Measurements from ENCODE around the gene PDHB. TPM values are rescaled to one million over a fixed set of nuclear protein-coding genes. Genes with fewer than 3 reads are reported as not detected.

Gene PDHB
- total RNA-seq, 2 experiments from 2014 or later, result 60.8 to 86.6 TPM

DNA sequence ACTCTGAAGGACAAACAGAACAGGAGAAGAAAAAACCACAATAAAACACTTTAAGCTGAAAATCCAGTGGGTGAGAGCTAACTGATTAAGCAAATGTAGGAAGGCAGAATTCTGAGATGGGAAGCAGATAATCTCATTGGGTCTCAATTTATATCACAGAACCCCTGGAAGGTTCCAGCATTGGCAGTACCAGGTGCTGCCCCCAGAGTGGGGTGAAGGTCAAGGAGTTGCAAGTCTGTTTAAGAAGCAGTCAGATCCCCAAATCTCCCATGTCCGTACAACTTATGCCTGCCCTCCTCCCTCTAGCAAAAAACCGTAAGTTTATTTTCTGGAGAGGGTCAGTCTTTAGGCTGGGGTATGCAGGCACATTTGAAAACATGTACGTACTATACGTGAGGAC, 55.9 kb downstream of the PDHB start:
- Histone ChIP-seq H3K4me1 (ENCODE audit: insufficient read depth, low read length, poor library complexity, severe bottlenecking) (peaks cover 15% of the 10 kb centered on the region), H3K79me2 (ENCODE audit: insufficient read depth, low read depth, low read length) (peaks cover 27% of the 10 kb centered on the region), H2AFZ (ENCODE audit: low read length) (no peak overlapping the region), H3K9me3 (ENCODE audit: low read length) (no peaks in the 10 kb centered on the region), H3K9me2 (ENCODE audit: insufficient read depth, low read length) (no peaks in the 10 kb centered on the region), H3K36me3 (ENCODE audit: insufficient read depth, low read length) (peaks cover 67% of the 10 kb centered on the region), H3K27ac (ENCODE audit: low read depth, low read length, poor library complexity, severe bottlenecking) (no peak overlapping the region), H3K4me3 (ENCODE audit: low read depth, low read length, poor library complexity, severe bottlenecking) (no peak overlapping the region), H4K20me1 (ENCODE audit: insufficient read depth, low read length) (no peaks in the 10 kb centered on the region), H3K4me2 (ENCODE audit: low read length) (no peak overlapping the region)
- CTCF ChIA-PET (ENCODE audit: unreplicated experiment), result no interaction called here
- intact Hi-C loops (cut with micrococcal nuclease; ENCODE audit: unreplicated experiment), result no loop called here
- POLR2A ChIA-PET, result interaction anchor here (0.6 to 2.1 kb wide), 9 partner anchors 9 to 54 kb away, joined by 3 to 5 read pairs (median 4); no protein-coding TSS in a partner anchor
- no peak for DNase-seq (ENCODE audit: low spot score)
- TF ChIP-seq EZH2phosphoT487 (IDR thresholded peaks at IDR 0.05; ENCODE audit: borderline replicate concordance, low read depth, low read length), result no peak
- TF ChIP-seq, protein P1, sequence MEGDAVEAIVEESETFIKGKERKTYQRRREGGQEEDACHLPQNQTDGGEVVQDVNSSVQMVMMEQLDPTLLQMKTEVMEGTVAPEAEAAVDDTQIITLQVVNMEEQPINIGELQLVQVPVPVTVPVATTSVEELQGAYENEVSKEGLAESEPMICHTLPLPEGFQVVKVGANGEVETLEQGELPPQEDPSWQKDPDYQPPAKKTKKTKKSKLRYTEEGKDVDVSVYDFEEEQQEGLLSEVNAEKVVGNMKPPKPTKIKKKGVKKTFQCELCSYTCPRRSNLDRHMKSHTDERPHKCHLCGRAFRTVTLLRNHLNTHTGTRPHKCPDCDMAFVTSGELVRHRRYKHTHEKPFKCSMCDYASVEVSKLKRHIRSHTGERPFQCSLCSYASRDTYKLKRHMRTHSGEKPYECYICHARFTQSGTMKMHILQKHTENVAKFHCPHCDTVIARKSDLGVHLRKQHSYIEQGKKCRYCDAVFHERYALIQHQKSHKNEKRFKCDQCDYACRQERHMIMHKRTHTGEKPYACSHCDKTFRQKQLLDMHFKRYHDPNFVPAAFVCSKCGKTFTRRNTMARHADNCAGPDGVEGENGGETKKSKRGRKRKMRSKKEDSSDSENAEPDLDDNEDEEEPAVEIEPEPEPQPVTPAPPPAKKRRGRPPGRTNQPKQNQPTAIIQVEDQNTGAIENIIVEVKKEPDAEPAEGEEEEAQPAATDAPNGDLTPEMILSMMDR (conservative IDR thresholded peaks at IDR 0.05; ENCODE audit: low read length), result no peak
- BruUV-seq (replicated peaks), result no TSS peak

Other genes starting within 250 kb of the PDHB start
- gene DNASE1L3, start 222.9 kb downstream of the PDHB start, total RNA-seq (2014; rRNA removed; shearing (Covaris generic)), result not detected in 2 replicates
- 0.61 and 1.3 TPM in 2 replicates for gene DNASE1L3, start 222.9 kb downstream of the PDHB start, total RNA-seq (2022)
- gene ABHD6, start 196.0 kb downstream of the PDHB start, total RNA-seq (2014; rRNA removed; shearing (Covaris generic)), result 5.8 TPM in 2 replicates
- 8.9 and 10.7 TPM in 2 replicates for gene ABHD6, start 196.0 kb downstream of the PDHB start, total RNA-seq (2022)
- 10.2 and 12.8 TPM in 2 replicates for gene RPP14, start 127.6 kb downstream of the PDHB start, total RNA-seq (2014; rRNA removed; shearing (Covaris generic))
- 20.3 and 21.3 TPM in 2 replicates for gene RPP14, start 127.6 kb downstream of the PDHB start, total RNA-seq (2022)
- 6.4 and 10.0 TPM in 2 replicates for gene HTD2, start 127.3 kb downstream of the PDHB start, total RNA-seq (2014; rRNA removed; shearing (Covaris generic))
- 8.0 and 13.0 TPM in 2 replicates for gene HTD2, start 127.3 kb downstream of the PDHB start, total RNA-seq (2022)
- gene PXK, start 100.9 kb downstream of the PDHB start, total RNA-seq (2014; rRNA removed; shearing (Covaris generic)), result 51.3 and 68.7 TPM in 2 replicates
- gene PXK, start 100.9 kb downstream of the PDHB start, total RNA-seq (2022), result 125 and 146 TPM in 2 replicates
- gene KCTD6, start 58.3 kb upstream of the PDHB start, total RNA-seq (2014; rRNA removed; shearing (Covaris generic)), result 12.6 and 17.1 TPM in 2 replicates
- 16.4 and 16.6 TPM in 2 replicates for gene KCTD6, start 58.3 kb upstream of the PDHB start, total RNA-seq (2022)
- gene ACOX2, start 103.4 kb upstream of the PDHB start, total RNA-seq (2014; rRNA removed; shearing (Covaris generic)), result not detected in 2 replicates
- gene ACOX2, start 103.4 kb upstream of the PDHB start, total RNA-seq (2022), result not detected in 2 replicates
- gene FAM107A, start 143.6 kb upstream of the PDHB start, total RNA-seq (2014; rRNA removed; shearing (Covaris generic)), result not detected in 2 replicates
- gene FAM107A, start 143.6 kb upstream of the PDHB start, total RNA-seq (2022), result not detected in 2 replicates
- not detected in 2 replicates for gene FAM3D, start 232.9 kb upstream of the PDHB start, total RNA-seq (2014; rRNA removed; shearing (Covaris generic))
- gene FAM3D, start 232.9 kb upstream of the PDHB start, total RNA-seq (2022), result not detected in 2 replicates